ENCODE measurements around the gene GP1BB.
"Not testable (repeated sequence)": the region's sequence is repeated elsewhere in the genome, so short reads cannot be mapped to it uniquely, and the experiment has no call there.

GP1BB gene

DNA sequence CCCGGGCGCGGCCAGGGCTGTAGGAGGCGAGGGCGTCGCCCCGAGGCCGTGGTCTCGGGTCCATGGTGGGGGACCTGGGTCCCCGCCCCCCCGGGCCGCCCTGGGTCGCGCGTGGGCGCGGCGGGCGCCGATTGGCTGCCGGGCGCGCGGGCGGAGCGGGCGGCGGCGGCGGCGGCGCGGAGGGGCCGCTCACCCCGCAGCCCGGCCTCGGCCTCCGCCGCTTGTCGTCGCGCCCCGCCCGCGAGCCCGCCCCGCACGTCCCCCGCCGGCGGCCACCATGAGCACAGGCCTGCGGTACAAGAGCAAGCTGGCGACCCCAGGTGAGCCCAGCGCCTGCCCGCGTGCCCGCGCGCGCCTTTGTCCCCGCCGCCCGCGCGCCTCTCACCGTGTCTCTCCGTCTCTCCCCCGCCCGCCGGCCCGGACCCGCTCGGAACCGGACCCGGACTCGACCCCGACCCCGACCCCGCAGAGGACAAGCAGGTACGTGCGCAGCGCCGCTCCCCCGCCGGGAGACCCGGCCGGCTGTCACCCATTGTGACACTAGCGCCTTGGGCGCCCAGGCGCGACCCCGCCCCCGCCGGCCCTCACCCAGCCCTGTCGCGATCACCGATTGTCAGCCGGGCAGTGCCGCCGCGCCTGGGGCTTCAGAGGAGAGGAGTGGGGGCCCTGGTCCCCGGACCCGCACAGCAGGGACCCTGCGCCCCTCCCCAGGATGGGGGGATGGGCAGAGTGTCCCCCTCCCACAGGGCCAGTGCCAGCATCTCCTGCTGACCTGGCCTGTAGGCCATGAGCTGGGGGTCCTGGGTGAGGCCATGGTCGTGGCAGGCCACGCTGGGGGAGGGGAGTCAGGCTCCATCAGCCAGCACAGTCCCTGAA lies 8.8 kb upstream of the GP1BB start, which contains the start of gene SEPTIN5:
SEPTIN5 (plus strand) TSS at position 192 of the 876 bp plus-strand sequence; CDS start at position 278, 86 bp downstream.
- DNase-seq (ENCODE audit: low spot score) = no peak

DNA sequence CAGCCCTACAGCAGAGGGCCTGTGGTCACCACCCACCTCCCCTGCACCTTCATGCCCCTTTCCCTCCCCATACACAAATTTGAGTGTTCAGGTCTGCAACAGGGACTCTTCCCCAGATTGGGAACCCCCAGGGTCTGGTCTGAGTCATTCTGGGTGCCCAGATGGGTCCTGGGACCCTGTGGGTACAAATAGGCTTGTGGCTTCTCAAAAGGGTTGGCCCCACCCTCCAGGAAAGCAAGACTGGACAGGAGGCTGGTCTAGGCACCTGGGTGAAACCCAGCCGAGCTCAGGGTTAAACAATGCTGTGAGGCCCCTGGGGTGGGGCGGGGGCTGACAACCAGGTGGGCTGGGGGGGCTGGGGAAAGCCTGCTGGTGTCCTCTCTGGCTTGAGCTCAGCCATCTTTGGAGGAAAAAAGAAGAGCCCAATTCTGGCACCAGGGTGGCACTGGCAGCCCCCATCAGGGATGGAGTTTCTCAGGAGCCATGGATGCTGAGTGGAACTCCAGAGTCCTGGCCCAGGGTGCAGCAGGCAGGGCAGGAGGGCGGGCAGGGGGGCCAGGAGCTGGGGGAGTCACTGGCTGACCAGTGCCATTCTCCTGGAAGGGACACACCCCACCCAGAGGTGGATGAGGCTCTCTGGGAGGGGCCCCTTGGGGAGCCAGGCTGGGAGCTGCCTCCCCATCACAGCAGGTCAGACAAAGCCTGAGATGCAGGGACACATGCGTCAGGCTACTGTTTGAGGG lies 8.0 kb upstream of the GP1BB start:
- DNase-seq (ENCODE audit: low spot score) = no peak

- no peak for DNase-seq (ENCODE audit: low spot score)
Observed at GRCh38 chr22:19716041-19716828, 7.1 kb upstream of the GP1BB start.

DNA sequence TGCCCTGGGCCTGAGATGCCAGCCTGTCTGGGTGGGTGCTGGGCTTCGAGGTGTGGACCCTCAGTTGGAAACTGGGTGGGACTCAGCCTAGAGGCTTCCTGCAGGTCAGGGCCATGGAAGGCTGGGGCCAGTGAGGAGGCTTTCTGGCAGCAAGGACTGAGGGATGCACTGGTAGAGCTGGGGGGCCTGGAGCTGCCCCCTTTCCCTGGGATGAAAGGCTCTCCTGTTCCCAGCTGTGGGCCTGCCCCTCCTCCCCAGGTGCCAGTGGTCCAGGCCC lies 6.6 kb upstream of the GP1BB start:
- DNase-seq (ENCODE audit: low spot score) = no peak

DNA sequence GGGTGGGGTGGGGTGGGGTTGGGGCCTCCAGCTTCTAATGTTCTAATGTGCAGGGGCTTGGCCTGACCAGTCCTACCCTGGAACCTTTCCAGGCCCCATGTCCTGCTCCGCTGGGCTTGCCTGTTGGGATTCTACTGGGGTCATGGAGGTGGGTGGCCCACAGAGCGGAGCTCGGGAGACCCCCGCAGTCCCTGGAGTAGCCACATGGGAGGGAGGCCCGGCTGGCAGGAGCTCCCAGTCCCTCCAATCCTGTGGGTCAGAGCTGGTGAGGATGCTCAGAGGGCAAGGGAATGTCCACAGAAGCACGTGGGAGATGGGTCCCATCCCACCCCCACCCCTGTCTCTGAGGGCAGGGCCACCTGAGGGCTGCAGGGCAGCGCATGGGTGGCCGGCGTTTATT lies 6.2 kb upstream of the GP1BB start:
- DNase-seq (ENCODE audit: low spot score) = no peak

- DNase-seq (ENCODE audit: low spot score) = peak; percentile 28
Observed at GRCh38 chr22:19717691-19718455, 5.5 kb upstream of the GP1BB start.

GRCh38 chr22:19718456-19719049 lies 4.8 kb upstream of the GP1BB start:
- DNase-seq (ENCODE audit: low spot score) = no peak

- DNase-seq (ENCODE audit: low spot score) = no peak
Observed at GRCh38 chr22:19719050-19719482, 4.3 kb upstream of the GP1BB start.

- no peak for DNase-seq (ENCODE audit: low spot score)
Observed at GRCh38 chr22:19719488-19720021, 3.8 kb upstream of the GP1BB start.

DNA sequence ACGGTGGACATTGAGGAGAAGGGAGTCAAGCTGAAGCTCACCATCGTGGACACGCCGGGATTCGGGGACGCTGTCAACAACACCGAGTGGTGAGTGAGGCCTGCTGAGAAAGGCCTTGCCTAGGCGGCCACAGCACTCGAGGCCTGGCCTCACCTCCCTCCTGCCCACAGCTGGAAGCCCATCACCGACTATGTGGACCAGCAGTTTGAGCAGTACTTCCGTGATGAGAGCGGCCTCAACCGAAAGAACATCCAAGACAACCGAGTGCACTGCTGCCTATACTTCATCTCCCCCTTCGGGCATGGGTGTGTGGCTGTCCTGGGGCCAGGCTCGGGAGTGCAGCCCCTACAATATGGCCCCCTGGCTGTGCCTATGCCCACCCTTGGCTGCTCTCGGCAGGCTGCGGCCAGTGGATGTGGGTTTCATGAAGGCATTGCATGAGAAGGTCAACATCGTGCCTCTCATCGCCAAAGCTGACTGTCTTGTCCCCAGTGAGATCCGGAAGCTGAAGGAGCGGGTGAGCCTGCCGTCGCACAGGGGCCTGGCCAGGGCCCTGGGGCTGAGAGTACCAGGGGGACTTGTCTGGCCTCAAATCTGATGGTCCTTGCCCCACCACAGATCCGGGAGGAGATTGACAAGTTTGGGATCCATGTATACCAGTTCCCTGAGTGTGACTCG lies 3.0 kb upstream of the GP1BB start:
- no peak for DNase-seq (ENCODE audit: low spot score)

GRCh38 chr22:19720999-19721329 lies 2.4 kb upstream of the GP1BB start:
- DNase-seq (ENCODE audit: low spot score) = no peak

DNA sequence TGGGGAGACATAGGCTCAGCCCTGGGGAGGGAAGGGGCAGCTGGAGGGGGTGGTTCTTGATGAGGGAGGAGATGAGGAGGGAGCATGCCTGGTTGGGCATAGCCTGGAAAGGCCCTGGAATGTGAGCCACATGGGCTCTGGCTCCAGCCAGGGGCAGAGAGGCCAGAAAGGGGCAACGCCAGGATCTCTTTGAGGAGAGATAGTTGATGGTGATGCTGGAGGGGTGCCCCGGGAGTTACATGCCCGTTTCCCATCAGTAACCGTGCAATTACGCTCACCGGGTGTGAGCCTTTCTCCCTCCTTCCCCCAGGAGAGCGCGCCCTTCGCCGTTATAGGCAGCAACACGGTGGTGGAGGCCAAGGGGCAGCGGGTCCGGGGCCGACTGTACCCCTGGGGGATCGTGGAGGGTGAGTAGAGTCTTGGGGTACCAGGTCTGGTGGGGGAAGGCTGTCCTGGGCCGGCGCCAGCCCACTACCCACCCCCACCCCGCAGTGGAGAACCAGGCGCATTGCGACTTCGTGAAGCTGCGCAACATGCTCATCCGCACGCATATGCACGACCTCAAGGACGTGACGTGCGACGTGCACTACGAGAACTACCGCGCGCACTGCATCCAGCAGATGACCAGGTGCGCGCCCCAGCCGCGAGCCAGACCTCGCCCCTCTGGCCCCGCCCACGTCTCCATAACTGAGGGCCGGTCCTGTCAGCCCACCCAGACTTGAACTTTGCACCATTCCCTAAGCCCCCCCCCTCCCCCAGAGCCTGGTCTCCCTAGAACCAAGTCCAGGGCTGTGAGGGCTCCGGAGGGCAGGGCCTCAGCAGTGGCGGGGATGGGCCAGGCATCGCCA lies 1.8 kb upstream of the GP1BB start:
- no peak for DNase-seq (ENCODE audit: low spot score)

DNA sequence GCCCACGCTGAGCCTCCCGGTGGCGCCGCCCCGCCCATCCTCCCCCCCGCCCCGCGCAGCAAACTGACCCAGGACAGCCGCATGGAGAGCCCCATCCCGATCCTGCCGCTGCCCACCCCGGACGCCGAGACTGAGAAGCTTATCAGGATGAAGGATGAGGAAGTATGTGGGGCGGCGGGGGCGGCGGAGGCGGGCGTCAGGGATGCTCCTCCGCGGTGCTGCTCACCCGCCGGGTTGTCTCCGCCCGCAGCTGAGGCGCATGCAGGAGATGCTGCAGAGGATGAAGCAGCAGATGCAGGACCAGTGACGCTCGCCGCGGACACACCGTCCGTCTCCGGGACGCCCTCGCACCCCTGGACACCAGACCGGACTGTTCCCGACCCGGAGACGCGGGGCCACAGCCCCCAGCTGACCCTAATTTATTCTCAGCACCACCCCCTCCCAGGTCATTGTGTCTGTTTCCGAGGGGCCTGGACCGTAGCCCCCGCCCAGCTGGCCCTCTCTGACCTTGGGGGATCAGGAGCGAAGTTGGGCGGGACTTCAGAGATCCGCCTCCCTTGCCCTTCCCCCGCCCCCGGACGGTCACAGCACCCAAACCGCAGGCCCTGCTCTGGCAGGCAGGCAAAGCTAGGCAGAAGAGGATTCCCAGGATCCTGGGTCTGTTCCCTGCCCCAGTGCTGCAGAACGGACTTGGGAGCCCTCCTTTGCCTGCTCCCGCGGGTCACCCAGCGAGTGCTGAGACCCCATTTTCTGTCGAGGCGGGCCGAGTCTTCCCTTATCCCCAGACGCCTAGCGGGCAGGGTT lies 959 bp upstream of the GP1BB start:
- DNase-seq (ENCODE audit: low spot score) = no peak

DNA sequence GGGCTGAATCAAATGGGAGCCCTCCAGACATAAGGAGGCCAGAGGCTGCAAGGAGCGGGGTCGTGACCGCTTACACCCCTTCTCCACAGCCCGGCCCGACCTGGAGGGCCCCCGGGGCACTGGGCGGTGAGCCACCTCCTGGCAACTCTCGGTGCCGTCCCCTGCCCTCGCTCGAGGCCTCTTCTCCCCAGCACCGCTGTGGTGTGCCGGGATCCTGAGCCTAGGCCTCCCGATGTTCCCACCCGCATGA lies 432 bp upstream of the GP1BB start:
- no peak for DNase-seq (ENCODE audit: low spot score)

DNA sequence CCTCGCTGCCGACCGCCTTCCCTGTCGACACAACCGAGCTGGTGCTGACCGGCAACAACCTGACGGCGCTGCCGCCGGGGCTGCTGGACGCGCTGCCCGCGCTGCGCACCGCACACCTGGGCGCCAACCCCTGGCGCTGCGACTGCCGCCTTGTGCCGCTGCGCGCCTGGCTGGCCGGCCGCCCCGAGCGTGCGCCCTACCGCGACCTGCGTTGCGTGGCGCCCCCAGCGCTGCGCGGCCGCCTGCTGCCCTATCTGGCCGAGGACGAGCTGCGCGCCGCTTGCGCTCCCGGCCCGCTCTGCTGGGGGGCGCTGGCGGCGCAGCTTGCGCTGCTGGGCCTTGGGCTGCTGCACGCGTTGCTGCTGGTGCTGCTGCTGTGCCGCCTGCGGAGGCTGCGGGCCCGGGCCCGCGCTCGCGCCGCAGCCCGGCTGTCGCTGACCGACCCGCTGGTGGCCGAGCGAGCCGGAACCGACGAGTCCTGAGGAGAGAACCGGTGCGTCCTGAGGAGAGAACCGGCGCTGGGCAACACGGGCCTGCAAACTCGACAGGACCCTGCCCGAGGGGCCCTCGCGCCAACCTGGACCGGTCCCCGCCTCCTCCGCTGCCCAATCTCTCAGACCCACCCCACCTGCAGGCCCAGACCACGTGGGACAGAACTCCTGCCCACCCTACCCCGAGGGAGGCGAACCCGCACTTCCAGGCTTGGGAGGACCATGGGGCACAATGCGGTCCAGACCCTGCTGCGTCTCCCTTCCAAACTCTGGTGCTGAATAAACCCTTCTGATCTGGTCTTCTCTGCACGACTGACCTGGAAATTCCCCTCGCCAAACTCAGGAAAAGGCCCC lies 866 bp downstream of the GP1BB start:
- no peak for DNase-seq (ENCODE audit: low spot score)

DNA sequence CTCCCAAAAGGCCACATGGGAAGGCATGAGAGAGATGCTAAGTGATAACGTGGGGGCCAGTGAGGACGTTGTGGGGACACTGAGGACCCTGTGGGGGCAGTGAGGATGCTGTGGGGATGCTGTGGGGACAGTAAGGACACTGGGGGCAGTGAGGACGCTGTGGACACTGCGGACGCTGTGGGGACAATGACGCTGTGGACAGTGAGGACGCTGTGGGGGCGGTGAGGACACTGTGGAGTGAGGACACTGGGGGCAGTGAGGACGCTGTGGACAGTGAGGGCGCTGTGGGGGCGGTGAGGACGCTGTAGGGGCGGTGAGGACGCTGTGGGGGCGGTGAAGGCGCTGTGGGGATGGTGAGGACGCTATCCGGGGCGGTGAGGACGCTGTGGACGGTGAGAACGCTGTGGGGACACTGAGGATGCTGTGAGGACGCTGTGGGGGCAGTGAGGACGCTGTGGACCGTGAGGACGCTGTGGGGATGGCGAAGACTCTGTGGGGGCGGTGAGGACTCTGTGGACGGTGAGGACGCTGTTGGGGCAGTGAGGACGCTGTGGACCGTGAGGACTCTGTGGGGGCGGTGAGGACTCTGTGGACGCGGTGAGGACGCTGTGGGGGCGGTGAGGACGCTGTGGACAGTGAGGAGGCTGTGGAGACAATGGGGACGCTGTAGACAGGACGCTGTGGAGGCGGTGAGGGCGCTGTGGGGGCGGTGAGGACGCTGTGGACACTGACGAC lies 1.8 kb downstream of the GP1BB start:
- DNase-seq (ENCODE audit: low spot score) = no peak

- not testable (repeated sequence) for DNase-seq (ENCODE audit: low spot score)
Observed at GRCh38 chr22:19726064-19726788, 2.9 kb downstream of the GP1BB start.

All from pons (tissue), 1 donor.